Tibial nerve (tissue), 4 donors: ENCODE measurements around the gene NUCB2.

ENCODE experiments used
- EP300 ChIP-seq, 2 donors: sonication (generic); formaldehyde crosslinking; IDR thresholded peaks; one replicate each; pipeline ENCODE4 v1.6.1; 2017; ENCODE audit warnings: antibody characterized with exemption in 2 of 2, mild to moderate bottlenecking in 1 of 2
- POLR2A ChIP-seq, 2 donors: fragments of 450-650 bp; IDR thresholded peaks; one replicate each; pipeline ENCODE4 v1.6.1; 2017; ENCODE audit warnings: antibody characterized with exemption in 2 of 2, mild to moderate bottlenecking in 2 of 2, moderate library complexity in 2 of 2
- TF ChIP-seq, protein P1 (sequence below), 5 experiments: fragments of 200-600 bp in 3 of 5; fragments of 450-650 bp in 2 of 5; sonication (generic) in 3 of 5; IDR thresholded peaks; one replicate each; pipeline ENCODE4 v1.5.1; 2016 to 2019; ENCODE audit warnings: antibody characterized with exemption in 5 of 5, mild to moderate bottlenecking in 3 of 5, moderate library complexity in 2 of 5

- TF ChIP-seq, protein P1, sequence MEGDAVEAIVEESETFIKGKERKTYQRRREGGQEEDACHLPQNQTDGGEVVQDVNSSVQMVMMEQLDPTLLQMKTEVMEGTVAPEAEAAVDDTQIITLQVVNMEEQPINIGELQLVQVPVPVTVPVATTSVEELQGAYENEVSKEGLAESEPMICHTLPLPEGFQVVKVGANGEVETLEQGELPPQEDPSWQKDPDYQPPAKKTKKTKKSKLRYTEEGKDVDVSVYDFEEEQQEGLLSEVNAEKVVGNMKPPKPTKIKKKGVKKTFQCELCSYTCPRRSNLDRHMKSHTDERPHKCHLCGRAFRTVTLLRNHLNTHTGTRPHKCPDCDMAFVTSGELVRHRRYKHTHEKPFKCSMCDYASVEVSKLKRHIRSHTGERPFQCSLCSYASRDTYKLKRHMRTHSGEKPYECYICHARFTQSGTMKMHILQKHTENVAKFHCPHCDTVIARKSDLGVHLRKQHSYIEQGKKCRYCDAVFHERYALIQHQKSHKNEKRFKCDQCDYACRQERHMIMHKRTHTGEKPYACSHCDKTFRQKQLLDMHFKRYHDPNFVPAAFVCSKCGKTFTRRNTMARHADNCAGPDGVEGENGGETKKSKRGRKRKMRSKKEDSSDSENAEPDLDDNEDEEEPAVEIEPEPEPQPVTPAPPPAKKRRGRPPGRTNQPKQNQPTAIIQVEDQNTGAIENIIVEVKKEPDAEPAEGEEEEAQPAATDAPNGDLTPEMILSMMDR (IDR thresholded peaks at IDR 0.05): no peak
- TF ChIP-seq EP300 (IDR thresholded peaks at IDR 0.05) (no peak), POLR2A (IDR thresholded peaks at IDR 0.05) (no peak)
Observed at GRCh38 chr11:17369094-17369493, 92.6 kb downstream of the NUCB2 start.
